Activated CD8-positive, alpha-beta T cell treated with anti-CD3 and anti-CD28 coated beads for 36 hours (primary cell): Measurements from ENCODE around the gene CD68. TPM values are rescaled to one million over a fixed set of nuclear protein-coding genes. Genes with fewer than 3 reads are reported as not detected.

Experiments used
- ATAC-seq: fragments of 200-7000 bp; cut with Tn5 transposase; one replicate; pipeline ENCODE4 v1.10.0; 2021; ENCODE audit warnings: mild to moderate bottlenecking, moderate library complexity
- CTCF ChIA-PET: fragments of 350-600 bp; sonication (Branson Sonifier 250); formaldehyde crosslinking; loops from one replicate; lab custom pipeline; 2021; ENCODE audit warnings: antibody characterized with exemption; lab: Charles Lee
- POLR2A ChIA-PET: fragments of 350-600 bp; sonication (Branson Sonifier 250); formaldehyde crosslinking; loops from one replicate; lab custom pipeline; 2021; ENCODE audit warnings: antibody characterized with exemption; lab: Charles Lee
- DNase-seq: peaks from one replicate; pipeline ENCODE4 v3.0.0-alpha.2; 2020
- H3K27ac Mint-ChIP-seq: one replicate; pipeline ENCODE4 v1.8.0; 2021; ENCODE audit warnings: mild to moderate bottlenecking, mixed read lengths
- H3K27me3 Mint-ChIP-seq: one replicate; pipeline ENCODE4 v1.8.0; 2021; ENCODE audit warnings: mixed read lengths
- H3K36me3 Mint-ChIP-seq: one replicate; pipeline ENCODE4 v1.8.0; 2021; ENCODE audit warnings: low read depth, mixed read lengths
- H3K4me1 Mint-ChIP-seq: one replicate; pipeline ENCODE4 v1.8.0; 2021; ENCODE audit warnings: low read depth, mixed read lengths
- H3K4me3 Mint-ChIP-seq: one replicate; pipeline ENCODE4 v1.8.0; 2021; ENCODE audit warnings: mild to moderate bottlenecking, moderate library complexity, mixed read lengths
- H3K9me3 Mint-ChIP-seq: one replicate; pipeline ENCODE4 v1.8.0; 2021; ENCODE audit warnings: mixed read lengths
- intact Hi-C: fragments of 100-400 bp; cut with micrococcal nuclease; formaldehyde crosslinking; loops from one replicate; pipeline ENCODE4 v1.10.0; 2022
- total RNA-seq, 2 experiments: library from RNA; stranded (reverse); gene quantifications; one replicate each; pipeline ENCODE4 v1.2.3, GENCODE V29; 2021
- TF ChIP-seq, protein P1 (sequence below): fragments of 200-600 bp; IDR thresholded peaks from one replicate; pipeline ENCODE4 v1.8.0; 2022; ENCODE audit warnings: antibody characterized with exemption, mild to moderate bottlenecking

Gene CD68
- total RNA-seq, 2 experiments from 2014 or later: 11.4 to 12.9 TPM

DNA sequence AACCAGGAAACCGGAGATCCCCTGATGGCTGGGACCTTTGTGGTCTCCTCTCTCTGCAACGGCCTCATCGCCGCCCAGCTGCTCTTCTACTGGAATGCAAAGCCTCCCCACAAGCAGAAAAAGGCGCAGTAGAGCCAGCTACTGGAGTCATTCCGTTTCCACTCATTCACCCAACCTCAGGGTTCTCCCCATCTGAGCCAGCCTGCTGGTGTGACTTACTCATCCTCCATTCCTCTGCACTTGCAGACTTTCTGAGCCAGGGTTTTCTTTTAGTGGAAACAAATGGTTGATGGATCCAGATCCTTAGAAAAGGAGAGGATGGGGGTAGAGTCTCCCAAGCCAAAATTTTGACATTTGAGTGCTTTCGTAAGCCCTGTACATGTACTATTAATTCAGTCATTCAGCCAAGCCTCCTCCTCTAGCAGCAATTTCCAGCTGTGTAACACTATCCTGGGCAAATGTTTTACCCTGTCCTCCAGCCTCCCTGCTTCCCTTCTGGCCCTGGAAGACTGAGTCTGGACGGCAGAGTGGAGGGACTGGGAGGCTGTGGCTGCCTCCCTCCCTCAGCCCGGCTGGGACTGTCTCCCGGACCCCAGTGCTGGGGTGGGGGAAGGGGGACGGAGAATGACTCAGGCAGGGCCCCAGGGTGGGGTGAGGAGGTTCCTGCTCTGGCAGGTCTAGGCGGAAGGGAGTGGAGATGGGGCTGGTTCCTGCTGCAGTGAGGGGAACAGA, 8.1 kb downstream of the CD68 start:
- TF ChIP-seq, protein P1, sequence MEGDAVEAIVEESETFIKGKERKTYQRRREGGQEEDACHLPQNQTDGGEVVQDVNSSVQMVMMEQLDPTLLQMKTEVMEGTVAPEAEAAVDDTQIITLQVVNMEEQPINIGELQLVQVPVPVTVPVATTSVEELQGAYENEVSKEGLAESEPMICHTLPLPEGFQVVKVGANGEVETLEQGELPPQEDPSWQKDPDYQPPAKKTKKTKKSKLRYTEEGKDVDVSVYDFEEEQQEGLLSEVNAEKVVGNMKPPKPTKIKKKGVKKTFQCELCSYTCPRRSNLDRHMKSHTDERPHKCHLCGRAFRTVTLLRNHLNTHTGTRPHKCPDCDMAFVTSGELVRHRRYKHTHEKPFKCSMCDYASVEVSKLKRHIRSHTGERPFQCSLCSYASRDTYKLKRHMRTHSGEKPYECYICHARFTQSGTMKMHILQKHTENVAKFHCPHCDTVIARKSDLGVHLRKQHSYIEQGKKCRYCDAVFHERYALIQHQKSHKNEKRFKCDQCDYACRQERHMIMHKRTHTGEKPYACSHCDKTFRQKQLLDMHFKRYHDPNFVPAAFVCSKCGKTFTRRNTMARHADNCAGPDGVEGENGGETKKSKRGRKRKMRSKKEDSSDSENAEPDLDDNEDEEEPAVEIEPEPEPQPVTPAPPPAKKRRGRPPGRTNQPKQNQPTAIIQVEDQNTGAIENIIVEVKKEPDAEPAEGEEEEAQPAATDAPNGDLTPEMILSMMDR: no peak
- H3K9me3 Mint-ChIP-seq: no peaks in the 10 kb centered on the region
- DNase-seq (no peak), ATAC-seq (no peak)
- H3K27ac Mint-ChIP-seq: peak overlapping the region; percentile 45
- ChIA-PET CTCF (interaction anchor here (0.9 to 3.3 kb wide), 4 partner anchors 21 to 232 kb away, joined by 3 to 20 read pairs (median 8); no protein-coding TSS in a partner anchor), POLR2A (interaction anchor here (1.0 to 12.5 kb wide), 4 partner anchors 13 to 272 kb away, joined by 3 to 195 read pairs (median 5); partner anchors contain the start of genes CD68 and GPS2)
- intact Hi-C loops: no loop called here
- H3K4me1 Mint-ChIP-seq: peaks cover 19% of the 10 kb centered on the region
- H3K27me3 Mint-ChIP-seq: no peaks in the 10 kb centered on the region
- peaks cover 46% of the 10 kb centered on the region for H3K36me3 Mint-ChIP-seq
- no peak overlapping the region for H3K4me3 Mint-ChIP-seq

DNA sequence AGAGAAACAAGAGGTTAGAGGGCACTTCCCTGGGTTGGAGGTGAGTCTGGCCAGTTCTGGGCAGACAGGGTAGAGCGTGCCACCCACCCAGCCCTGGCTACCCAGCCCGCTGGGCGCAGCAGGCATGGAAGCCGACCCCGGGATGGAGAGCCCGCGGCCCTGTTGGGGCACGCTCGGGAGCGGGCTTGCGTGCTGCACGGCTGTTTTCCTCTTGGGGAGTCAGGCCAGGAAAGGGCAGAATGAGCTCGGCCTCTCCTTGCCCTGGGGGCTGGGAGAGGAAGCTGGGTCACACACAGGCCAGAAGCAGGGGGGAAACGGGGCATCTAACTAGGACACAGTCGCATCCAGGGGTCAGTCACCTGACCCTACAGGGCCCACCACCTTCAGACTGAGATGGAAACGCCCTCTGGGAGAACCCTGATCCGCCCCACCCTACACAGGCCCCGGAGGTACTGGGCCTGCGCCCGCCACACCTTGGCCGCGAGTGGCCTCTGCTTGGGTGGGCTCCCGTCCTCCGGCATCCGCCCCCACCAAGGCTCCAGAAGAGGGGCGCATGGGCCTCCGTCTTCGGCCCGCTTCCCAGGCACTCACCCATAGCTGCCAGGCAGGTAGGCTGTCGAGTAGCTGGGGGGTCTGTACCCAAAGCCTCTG, 9.2 kb downstream of the CD68 start:
- no peak overlapping the region for H3K27ac Mint-ChIP-seq

DNA sequence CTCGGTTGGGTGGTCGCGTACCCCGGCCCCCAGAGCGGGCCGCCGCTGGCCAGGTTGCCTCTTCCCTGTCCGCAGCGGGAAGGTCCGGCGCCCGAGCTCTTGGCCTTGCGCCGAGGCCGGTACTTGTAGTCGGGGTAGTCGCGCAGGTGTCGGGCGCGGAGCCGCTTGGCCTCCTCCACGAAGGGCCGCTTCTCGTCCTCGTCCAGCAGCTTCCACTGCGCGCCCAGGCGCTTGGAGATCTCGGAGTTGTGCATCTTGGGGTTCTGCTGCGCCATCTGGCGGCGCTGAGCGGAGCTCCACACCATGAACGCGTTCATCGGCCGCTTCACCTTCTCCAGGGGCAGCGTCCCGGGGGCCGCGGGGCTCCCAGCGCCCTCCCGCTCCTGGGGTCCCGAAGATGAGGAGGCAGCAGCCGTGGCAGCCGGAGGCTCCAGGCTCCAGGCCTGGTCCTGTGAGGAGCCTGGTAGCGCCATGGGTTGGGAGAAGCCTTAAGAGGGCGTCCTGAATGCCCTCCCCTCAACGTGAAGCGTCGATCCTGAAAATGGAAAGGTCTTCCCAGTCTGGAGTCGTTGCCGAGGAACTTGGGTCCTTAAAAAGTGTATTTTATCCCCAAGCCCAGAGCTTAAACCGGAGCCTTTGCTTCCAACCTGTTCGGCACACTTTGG, 9.9 kb downstream of the CD68 start:
- no peak overlapping the region for H3K27ac Mint-ChIP-seq
- ATAC-seq: peak; percentile 81
- intact Hi-C loops: no loop called here
- TF ChIP-seq, protein P1: peak; percentile 82
- DNase-seq: peak; percentile 79
- H3K4me1 Mint-ChIP-seq: peaks cover 15% of the 10 kb centered on the region
- POLR2A ChIA-PET: interaction anchor here (0.5 to 12.5 kb wide), 10 partner anchors 12 to 153 kb away, joined by 3 to 195 read pairs (median 4); partner anchors contain the start of genes CD68, CHRNB1, SENP3 and TNFSF13
- H3K9me3 Mint-ChIP-seq: no peaks in the 10 kb centered on the region
- no peaks in the 10 kb centered on the region for H3K27me3 Mint-ChIP-seq
- CTCF ChIA-PET: interaction anchor here (0.8 to 3.3 kb wide), 29 partner anchors 8 to 324 kb away, joined by 3 to 20 read pairs (median 4); partner anchors contain the start of genes ACAP1, CD68, FXR2 and TMEM95
- H3K4me3 Mint-ChIP-seq: no peak overlapping the region
- H3K36me3 Mint-ChIP-seq: peaks cover 56% of the 10 kb centered on the region

More for the DNA sequence above, 9.2 kb downstream of the CD68 start:
- H3K27me3 Mint-ChIP-seq: no peaks in the 10 kb centered on the region
- TF ChIP-seq, protein P1: no peak
- DNase-seq (no peak), ATAC-seq (no peak)
- H3K9me3 Mint-ChIP-seq: no peaks in the 10 kb centered on the region
- POLR2A ChIA-PET: interaction anchor here (0.5 to 12.5 kb wide), 7 partner anchors 14 to 153 kb away, joined by 3 to 195 read pairs (median 4); partner anchors contain the start of genes CD68, CHRNB1, SENP3 and TMEM102
- intact Hi-C loops: no loop called here
- H3K4me1 Mint-ChIP-seq: peaks cover 15% of the 10 kb centered on the region
- H3K36me3 Mint-ChIP-seq: peaks cover 51% of the 10 kb centered on the region
- CTCF ChIA-PET: interaction anchor here (0.8 to 3.3 kb wide), 27 partner anchors 8 to 323 kb away, joined by 3 to 20 read pairs (median 5); partner anchors contain the start of genes CD68, FXR2 and TMEM95
- no peak overlapping the region for H3K4me3 Mint-ChIP-seq

- H3K4me1 Mint-ChIP-seq: peaks cover 12% of the 10 kb centered on the region
- ChIA-PET POLR2A (interaction anchor here (0.8 to 12.5 kb wide), 9 partner anchors 11 to 154 kb away, joined by 3 to 195 read pairs (median 5); partner anchors contain the start of genes CD68, CHRNB1, SENP3 and TNFSF13), CTCF (interaction anchor here (1.0 to 3.3 kb wide), 26 partner anchors 9 to 325 kb away, joined by 3 to 20 read pairs (median 4); partner anchors contain the start of genes ACAP1, CD68, FXR2 and TMEM95)
- no peaks in the 10 kb centered on the region for H3K27me3 Mint-ChIP-seq
- ATAC-seq (peak; percentile 14), DNase-seq (no peak)
- TF ChIP-seq, protein P1: no peak
- intact Hi-C loops: no loop called here
- H3K36me3 Mint-ChIP-seq: peaks cover 54% of the 10 kb centered on the region
- no peak within 1 kb of the TSS for H3K27ac Mint-ChIP-seq
- H3K9me3 Mint-ChIP-seq: no peaks in the 10 kb centered on the region
- H3K4me3 Mint-ChIP-seq: no peak within 1 kb of the TSS
Measured at GRCh38 chr17:7589891-7590691, 10.7 kb downstream of the CD68 start, which contains the start of gene SOX15. SOX15 (minus strand) TSS chr17:7590094; CDS start chr17:7589676, 418 bp downstream.
